Erythroblast (primary cell): ENCODE measurements around the gene UGT1A7.
A peak's percentile ranks its signal among the peaks of the same experiment; 100 is the strongest.
"Not testable (repeated sequence)": the region's sequence is repeated elsewhere in the genome, so short reads cannot be mapped to it uniquely, and the experiment has no call there.

Experiments
- DNase-seq, 2 experiments: peaks; one replicate each; lab custom pipeline; 2025; lab: John Stamatoyannopoulos, UW
- GATA1 ChIP-seq: IDR thresholded peaks from 2 replicates; pipeline ENCODE4 v1.6.1; 2011; ENCODE audit warnings: low read depth, mild to moderate bottlenecking, control low read depth, low read length, moderate library complexity
- POLR2A ChIP-seq: IDR thresholded peaks from 2 replicates; pipeline ENCODE4 v1.6.1; 2011; ENCODE audit warnings: mild to moderate bottlenecking, low read length

Gene UGT1A7

GRCh38 chr2:233691443-233692433 lies 10.0 kb downstream of the UGT1A7 start:
- TF ChIP-seq POLR2A (no peak), GATA1 (no peak)
- peak; percentile 10 to 24 for DNase-seq

GRCh38 chr2:233692648-233693047 lies 10.9 kb downstream of the UGT1A7 start, which contains the start of gene UGT1A6:
UGT1A6 (plus strand) TSS chr2:233692890; CDS start chr2:233693005, 115 bp downstream.
- no peak for DNase-seq
- no peak for TF ChIP-seq POLR2A
- no peak for TF ChIP-seq GATA1

- no peak for TF ChIP-seq GATA1
- TF ChIP-seq POLR2A: no peak
- no peak for DNase-seq
These were observed 12.3 kb downstream of the UGT1A7 start for GRCh38 chr2:233693963-233694362.

GRCh38 chr2:233698740-233699139 lies 17.0 kb downstream of the UGT1A7 start:
- TF ChIP-seq GATA1 (no peak), POLR2A (no peak)
- DNase-seq: no peak

GRCh38 chr2:233699424-233700027 lies 17.8 kb downstream of the UGT1A7 start:
- TF ChIP-seq GATA1 (no peak), POLR2A (no peak)
- no peak for DNase-seq

GRCh38 chr2:233700028-233700635 lies 18.4 kb downstream of the UGT1A7 start:
- peak; percentile 78 to 93 for DNase-seq
- TF ChIP-seq GATA1 (peak; percentile 54), POLR2A (no peak)

GRCh38 chr2:233700842-233701241 lies 19.1 kb downstream of the UGT1A7 start:
- DNase-seq: not testable (repeated sequence)

GRCh38 chr2:233702238-233702637 lies 20.5 kb downstream of the UGT1A7 start:
- DNase-seq: no peak
- TF ChIP-seq POLR2A: no peak
- no peak for TF ChIP-seq GATA1

GRCh38 chr2:233705911-233706506 lies 24.3 kb downstream of the UGT1A7 start:
- DNase-seq: no peak
- TF ChIP-seq POLR2A (no peak), GATA1 (no peak)

GRCh38 chr2:233706720-233707119 lies 25.0 kb downstream of the UGT1A7 start:
- TF ChIP-seq POLR2A: no peak
- TF ChIP-seq GATA1: no peak
- no peak for DNase-seq

- TF ChIP-seq GATA1: no peak
- no peak for TF ChIP-seq POLR2A
- no peak for DNase-seq
These were observed 26.4 kb downstream of the UGT1A7 start for GRCh38 chr2:233707940-233708644.

GRCh38 chr2:233708942-233709341 lies 27.2 kb downstream of the UGT1A7 start:
- no peak for TF ChIP-seq POLR2A
- no peak for TF ChIP-seq GATA1

More at GRCh38 chr2:233708942-233709341, 27.2 kb downstream of the UGT1A7 start:
- no peak for DNase-seq
